ENCODE data around the gene SLC25A41. TPM values are rescaled to one million over a fixed set of nuclear protein-coding genes. Genes with fewer than 3 reads are reported as not detected.

SLC25A41 gene
- total and polyA plus RNA-seq, 2 experiments from 2014 or later, result 1.0 to 1.7 TPM

DNA sequence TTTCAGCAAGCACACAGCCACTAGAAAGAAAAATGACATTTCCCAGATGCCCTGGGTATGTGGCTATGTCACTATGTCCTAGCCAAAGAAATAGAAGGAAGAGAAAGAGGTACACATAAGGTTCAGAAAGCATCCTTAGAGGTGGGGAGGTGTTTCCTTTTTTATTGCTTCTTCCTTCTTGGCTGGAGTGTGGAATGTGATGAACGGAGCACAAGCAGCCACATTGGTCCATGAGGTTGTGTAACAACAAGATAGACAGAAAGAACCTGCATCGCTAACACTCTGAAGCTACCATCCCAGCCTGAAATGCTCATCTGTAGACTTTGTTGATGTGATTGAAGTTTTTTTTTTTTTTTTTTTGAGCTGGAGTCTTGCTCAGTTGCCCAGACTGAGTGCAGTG, 19.3 kb upstream of the SLC25A41 start:
- H3K4me1 ChIP-seq (ENCODE audit: low read depth), result peaks cover under 1% of the 10 kb centered on the region
- TF ChIP-seq, protein P1, sequence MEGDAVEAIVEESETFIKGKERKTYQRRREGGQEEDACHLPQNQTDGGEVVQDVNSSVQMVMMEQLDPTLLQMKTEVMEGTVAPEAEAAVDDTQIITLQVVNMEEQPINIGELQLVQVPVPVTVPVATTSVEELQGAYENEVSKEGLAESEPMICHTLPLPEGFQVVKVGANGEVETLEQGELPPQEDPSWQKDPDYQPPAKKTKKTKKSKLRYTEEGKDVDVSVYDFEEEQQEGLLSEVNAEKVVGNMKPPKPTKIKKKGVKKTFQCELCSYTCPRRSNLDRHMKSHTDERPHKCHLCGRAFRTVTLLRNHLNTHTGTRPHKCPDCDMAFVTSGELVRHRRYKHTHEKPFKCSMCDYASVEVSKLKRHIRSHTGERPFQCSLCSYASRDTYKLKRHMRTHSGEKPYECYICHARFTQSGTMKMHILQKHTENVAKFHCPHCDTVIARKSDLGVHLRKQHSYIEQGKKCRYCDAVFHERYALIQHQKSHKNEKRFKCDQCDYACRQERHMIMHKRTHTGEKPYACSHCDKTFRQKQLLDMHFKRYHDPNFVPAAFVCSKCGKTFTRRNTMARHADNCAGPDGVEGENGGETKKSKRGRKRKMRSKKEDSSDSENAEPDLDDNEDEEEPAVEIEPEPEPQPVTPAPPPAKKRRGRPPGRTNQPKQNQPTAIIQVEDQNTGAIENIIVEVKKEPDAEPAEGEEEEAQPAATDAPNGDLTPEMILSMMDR (IDR thresholded peaks at IDR 0.05; ENCODE audit: low read depth, low read length), result no peak
- peaks cover 26% of the 10 kb centered on the region for H3K36me3 ChIP-seq
- H3K27me3 ChIP-seq, result no peaks in the 10 kb centered on the region
- H3K9me3 ChIP-seq (ENCODE audit: low read depth), result no peaks in the 10 kb centered on the region
- no peak overlapping the region for H3K4me3 ChIP-seq
- no peak for DNase-seq (ENCODE audit: low read depth in 1 of 2, low spot score in 1 of 2)
- no peak overlapping the region for H3K27ac ChIP-seq

DNA sequence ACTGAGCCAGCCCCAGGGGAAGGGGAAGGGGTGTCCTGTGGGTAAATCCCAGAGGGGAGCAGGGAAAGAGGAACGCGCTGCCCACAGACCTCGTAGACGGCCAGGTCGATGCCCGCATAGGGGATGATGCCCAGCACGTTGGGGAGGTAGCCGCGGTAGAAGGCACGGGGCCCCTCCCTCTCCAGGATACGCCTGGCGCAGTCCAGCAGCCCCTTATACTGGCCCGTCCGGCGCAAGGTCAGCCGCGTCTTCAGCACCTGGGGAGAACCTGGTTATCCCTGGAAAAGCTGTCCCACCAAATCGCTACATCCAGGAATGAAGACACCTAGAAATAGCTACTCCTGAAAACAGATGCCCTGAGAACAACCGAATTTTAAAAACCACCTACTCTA, 18.7 kb upstream of the SLC25A41 start:
- Histone ChIP-seq H3K36me3 (peaks cover 23% of the 10 kb centered on the region), H3K4me1 (ENCODE audit: low read depth) (no peaks in the 10 kb centered on the region), H3K4me3 (no peak overlapping the region), H3K27ac (no peak overlapping the region), H3K27me3 (no peaks in the 10 kb centered on the region), H3K9me3 (ENCODE audit: low read depth) (no peaks in the 10 kb centered on the region)
- DNase-seq (ENCODE audit: low read depth in 1 of 2, low spot score in 1 of 2), result no peak
- TF ChIP-seq, protein P1 (IDR thresholded peaks at IDR 0.05; ENCODE audit: low read depth, low read length), result no peak

DNA sequence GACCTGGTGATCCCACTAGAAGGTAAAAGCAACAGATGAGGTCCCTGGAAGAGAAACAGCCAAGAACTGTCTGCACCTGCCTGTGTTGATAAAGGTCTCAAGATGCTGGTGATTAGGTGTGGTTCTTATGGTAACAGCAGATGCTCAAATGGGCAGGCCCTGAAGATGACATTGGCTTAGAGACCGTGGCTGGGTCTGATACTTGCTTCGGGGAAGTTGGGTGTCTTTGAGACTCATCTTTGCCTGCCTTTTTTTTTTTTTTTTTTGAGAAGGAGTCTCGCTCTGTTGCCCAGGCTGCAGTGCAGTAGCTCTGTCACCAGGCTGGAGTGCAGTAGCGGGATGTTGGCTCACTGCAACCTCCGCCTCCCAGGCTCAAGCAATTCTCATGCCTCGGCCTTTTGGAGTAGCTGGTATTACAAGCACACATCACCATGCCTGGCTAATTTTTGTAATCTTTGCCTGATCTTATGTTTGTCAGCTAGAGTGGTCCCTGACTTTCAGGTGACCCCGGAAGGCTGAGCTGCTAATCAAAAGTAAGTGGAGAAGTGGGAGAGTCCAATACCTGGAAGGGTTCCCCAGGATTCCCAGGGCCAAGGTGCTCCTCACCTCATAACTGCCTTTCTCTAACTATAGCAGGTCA, 18.1 kb upstream of the SLC25A41 start:
- Histone ChIP-seq H3K27me3 (no peaks in the 10 kb centered on the region), H3K4me1 (ENCODE audit: low read depth) (no peaks in the 10 kb centered on the region), H3K9me3 (ENCODE audit: low read depth) (no peaks in the 10 kb centered on the region), H3K27ac (no peak overlapping the region), H3K36me3 (peaks cover 23% of the 10 kb centered on the region), H3K4me3 (no peak overlapping the region)
- TF ChIP-seq, protein P1 (IDR thresholded peaks at IDR 0.05; ENCODE audit: low read depth, low read length), result no peak
- DNase-seq (ENCODE audit: low read depth in 1 of 2, low spot score in 1 of 2), result no peak

DNA sequence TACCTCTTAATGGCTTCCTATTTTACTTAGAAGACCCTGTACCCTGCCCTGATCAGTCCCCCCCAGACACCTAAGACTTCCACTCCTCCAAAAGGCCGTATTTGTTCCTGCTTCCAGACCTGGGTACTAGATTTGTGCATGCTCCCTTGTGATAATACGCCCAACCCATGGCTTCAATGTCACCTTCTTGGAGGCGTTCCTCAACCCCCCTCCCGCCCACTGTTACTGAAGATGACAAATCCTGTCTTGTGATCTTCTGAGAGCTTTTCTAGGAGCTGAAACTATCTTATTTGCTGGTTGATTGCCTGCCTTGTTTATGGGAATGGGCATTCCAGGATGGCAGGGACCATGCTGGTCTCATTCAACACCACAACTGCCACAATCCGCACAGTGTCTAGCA, 16.6 kb upstream of the SLC25A41 start:
- Histone ChIP-seq H3K9me3 (ENCODE audit: low read depth) (no peaks in the 10 kb centered on the region), H3K27ac (no peak overlapping the region), H3K36me3 (peaks cover 20% of the 10 kb centered on the region), H3K27me3 (no peaks in the 10 kb centered on the region), H3K4me1 (ENCODE audit: low read depth) (no peaks in the 10 kb centered on the region), H3K4me3 (no peak overlapping the region)
- no peak for DNase-seq (ENCODE audit: low read depth in 1 of 2, low spot score in 1 of 2)
- TF ChIP-seq, protein P1 (IDR thresholded peaks at IDR 0.05; ENCODE audit: low read depth, low read length), result no peak

DNA sequence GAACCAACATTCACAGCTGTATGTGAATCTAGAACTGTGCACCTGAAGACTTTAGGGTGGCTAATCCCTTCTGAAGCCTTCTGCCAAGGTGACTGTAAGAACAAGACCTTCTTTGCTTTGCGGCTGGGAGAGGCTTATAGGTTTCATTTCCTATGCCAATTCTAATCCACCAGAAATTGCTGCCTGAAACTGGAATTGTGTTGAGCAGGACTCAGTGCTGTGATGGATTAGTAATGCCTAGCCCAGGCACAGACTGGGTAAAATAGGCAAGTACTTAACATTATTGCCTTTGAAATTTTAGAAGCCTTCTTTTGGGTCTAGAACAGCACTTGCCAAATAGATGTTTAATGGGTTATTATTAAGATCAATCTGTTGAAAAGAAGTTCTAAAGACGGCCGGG, 14.5 kb upstream of the SLC25A41 start:
- Histone ChIP-seq H3K27me3 (no peaks in the 10 kb centered on the region), H3K4me1 (ENCODE audit: low read depth) (no peaks in the 10 kb centered on the region), H3K27ac (no peak overlapping the region), H3K9me3 (ENCODE audit: low read depth) (no peaks in the 10 kb centered on the region), H3K36me3 (peaks cover 6% of the 10 kb centered on the region), H3K4me3 (no peak overlapping the region)
- TF ChIP-seq, protein P1 (IDR thresholded peaks at IDR 0.05; ENCODE audit: low read depth, low read length), result no peak
- no peak for DNase-seq (ENCODE audit: low read depth in 1 of 2, low spot score in 1 of 2)
